Measurements from ENCODE around the gene ATG7.

DNA sequence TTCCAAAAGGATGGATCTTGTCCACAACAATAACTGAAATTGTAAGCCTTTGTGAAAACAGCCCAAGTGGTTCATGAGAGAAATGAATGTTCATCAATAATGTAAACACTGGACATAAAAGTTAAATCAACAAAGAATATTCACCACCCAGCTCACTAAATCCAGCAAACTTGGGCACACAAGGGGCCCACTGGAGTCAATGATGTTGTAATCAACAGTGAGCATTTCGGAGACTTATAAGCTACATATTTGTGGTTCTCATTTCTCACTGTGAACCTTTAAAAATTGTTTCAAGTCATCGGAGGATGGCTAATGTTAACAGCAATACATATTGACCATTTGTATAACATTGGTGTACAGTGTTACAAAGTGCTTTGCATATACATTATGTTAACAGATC is 308.4 kb downstream of the ATG7 start:
- TF ChIP-seq EZH2phosphoT487 (IDR thresholded peaks at IDR 0.05; ENCODE audit: low read depth, severe bottlenecking, unreplicated experiment) = no peak
- TF ChIP-seq, protein P1, sequence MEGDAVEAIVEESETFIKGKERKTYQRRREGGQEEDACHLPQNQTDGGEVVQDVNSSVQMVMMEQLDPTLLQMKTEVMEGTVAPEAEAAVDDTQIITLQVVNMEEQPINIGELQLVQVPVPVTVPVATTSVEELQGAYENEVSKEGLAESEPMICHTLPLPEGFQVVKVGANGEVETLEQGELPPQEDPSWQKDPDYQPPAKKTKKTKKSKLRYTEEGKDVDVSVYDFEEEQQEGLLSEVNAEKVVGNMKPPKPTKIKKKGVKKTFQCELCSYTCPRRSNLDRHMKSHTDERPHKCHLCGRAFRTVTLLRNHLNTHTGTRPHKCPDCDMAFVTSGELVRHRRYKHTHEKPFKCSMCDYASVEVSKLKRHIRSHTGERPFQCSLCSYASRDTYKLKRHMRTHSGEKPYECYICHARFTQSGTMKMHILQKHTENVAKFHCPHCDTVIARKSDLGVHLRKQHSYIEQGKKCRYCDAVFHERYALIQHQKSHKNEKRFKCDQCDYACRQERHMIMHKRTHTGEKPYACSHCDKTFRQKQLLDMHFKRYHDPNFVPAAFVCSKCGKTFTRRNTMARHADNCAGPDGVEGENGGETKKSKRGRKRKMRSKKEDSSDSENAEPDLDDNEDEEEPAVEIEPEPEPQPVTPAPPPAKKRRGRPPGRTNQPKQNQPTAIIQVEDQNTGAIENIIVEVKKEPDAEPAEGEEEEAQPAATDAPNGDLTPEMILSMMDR (IDR thresholded peaks at IDR 0.05; ENCODE audit: poor library complexity) = no peak

Measured in hepatocyte (in vitro differentiated cells).